HEK293T (cell line): ENCODE data around the gene MIEN1.

Experiments
- ARNT ChIP-seq: fragments of 450-650 bp; IDR thresholded peaks from 2 replicates; pipeline ENCODE4 v1.6.1; 2017; ENCODE audit warnings: mild to moderate bottlenecking
- ELF4 ChIP-seq: fragments of 450-650 bp; IDR thresholded peaks from 2 replicates; pipeline ENCODE4 v1.6.1; 2017; ENCODE audit warnings: antibody characterized with exemption
- FOXM1 ChIP-seq: fragments of 450-650 bp; IDR thresholded peaks from 2 replicates; pipeline ENCODE4 v1.6.1; 2017; ENCODE audit warnings: mild to moderate bottlenecking, borderline replicate concordance
- SUZ12 ChIP-seq: fragments of 450-650 bp; IDR thresholded peaks from 2 replicates; pipeline ENCODE4 v1.6.1; 2016; ENCODE audit warnings: mild to moderate bottlenecking

DNA sequence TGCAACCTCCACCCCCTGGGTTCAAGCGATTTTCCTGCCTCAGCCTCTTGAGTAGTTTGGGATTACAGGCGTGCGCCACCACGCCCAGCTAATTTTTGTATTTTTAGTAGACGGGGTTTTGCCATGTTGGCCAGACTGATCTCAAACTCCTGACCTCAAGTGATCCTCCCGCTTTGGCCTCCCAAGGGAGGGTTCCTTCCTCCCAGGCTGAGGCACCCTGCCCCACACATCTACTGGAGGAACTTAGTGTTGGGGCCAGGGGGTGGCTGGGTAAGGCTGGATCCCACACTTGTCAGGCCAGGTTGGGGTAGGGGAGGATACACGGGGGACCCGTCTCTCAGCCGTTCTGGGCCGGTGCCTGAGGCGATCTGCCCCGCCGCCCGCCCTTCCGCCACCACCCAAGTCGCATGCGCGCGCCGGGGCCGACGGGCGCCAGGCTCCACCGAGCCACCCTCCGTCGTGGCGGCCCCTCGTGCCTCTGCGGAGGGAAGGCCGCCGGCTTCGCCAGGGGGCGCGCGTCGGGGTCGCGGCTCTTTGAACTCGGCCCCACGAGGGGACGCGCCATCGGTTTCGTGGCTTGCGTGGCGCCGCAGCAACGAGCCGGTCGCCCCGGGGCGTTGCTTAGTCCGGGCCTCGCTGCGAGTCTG lies 23.3 kb upstream of the MIEN1 start:
- TF ChIP-seq SUZ12 = no peak
- no peak for TF ChIP-seq ARNT
- TF ChIP-seq FOXM1 = no peak
- TF ChIP-seq ELF4 = no peak
